Measurements from ENCODE around the gene OR9Q1.
"Not testable (repeated sequence)": the region's sequence is repeated elsewhere in the genome, so short reads cannot be mapped to it uniquely, and the experiment has no call there.

- TF ChIP-seq TARDBP (IDR thresholded peaks at IDR 0.05); ARNT (IDR thresholded peaks at IDR 0.05); NFRKB (IDR thresholded peaks at IDR 0.05); BHLHE40 (IDR thresholded peaks at IDR 0.05; ENCODE audit: borderline replicate concordance); SP1 (IDR thresholded peaks at IDR 0.05); CTBP1 (IDR thresholded peaks at IDR 0.05; ENCODE audit: borderline replicate concordance); L3MBTL2 (conservative IDR thresholded peaks at IDR 0.05); ELF4 (IDR thresholded peaks at IDR 0.05); PKNOX1 (IDR thresholded peaks at IDR 0.05); FOXK2 (IDR thresholded peaks at IDR 0.05): not testable (repeated sequence)
Observed at GRCh38 chr11:57999523-57999922, 24.2 kb upstream of the OR9Q1 start.

Measured in HEK293T (cell line).